Esophagus squamous epithelium (tissue), 4 donors: Measurements from ENCODE around the gene GPT2.
"Not testable (repeated sequence)": the region's sequence is repeated elsewhere in the genome, so short reads cannot be mapped to it uniquely, and the experiment has no call there.

Source experiments
- CTCF ChIP-seq, 6 experiments: fragments of 450-650 bp in 4 of 6; fragments of 200-600 bp in 2 of 6; sonication (generic) in 2 of 6; IDR thresholded peaks; one replicate each; pipeline ENCODE4 v1.5.1; 2016 to 2019; ENCODE audit warnings: antibody characterized with exemption in 6 of 6, mild to moderate bottlenecking in 4 of 6, moderate library complexity in 4 of 6
- POLR2A ChIP-seq, 4 donors: fragments of 450-650 bp; IDR thresholded peaks; one replicate each; pipeline ENCODE4 v1.6.1; 2017; ENCODE audit warnings: antibody characterized with exemption in 4 of 4, mild to moderate bottlenecking in 4 of 4, moderate library complexity in 3 of 4

GRCh38 chr16:46944713-46945112, 60.6 kb downstream of the GPT2 start:
- not testable (repeated sequence) for TF ChIP-seq POLR2A, CTCF (IDR thresholded peaks at IDR 0.05)
